ENCODE data around the gene ZNF598. TPM values are rescaled to one million over a fixed set of nuclear protein-coding genes. Genes with fewer than 3 reads are reported as not detected.

The ZNF598 gene
- total and polyA plus RNA-seq, 2 of the 13 experiments (the other 11 are each of a cell fraction or from before 2014, with no cell fraction given) = 13.5 to 14.2 TPM

DNA sequence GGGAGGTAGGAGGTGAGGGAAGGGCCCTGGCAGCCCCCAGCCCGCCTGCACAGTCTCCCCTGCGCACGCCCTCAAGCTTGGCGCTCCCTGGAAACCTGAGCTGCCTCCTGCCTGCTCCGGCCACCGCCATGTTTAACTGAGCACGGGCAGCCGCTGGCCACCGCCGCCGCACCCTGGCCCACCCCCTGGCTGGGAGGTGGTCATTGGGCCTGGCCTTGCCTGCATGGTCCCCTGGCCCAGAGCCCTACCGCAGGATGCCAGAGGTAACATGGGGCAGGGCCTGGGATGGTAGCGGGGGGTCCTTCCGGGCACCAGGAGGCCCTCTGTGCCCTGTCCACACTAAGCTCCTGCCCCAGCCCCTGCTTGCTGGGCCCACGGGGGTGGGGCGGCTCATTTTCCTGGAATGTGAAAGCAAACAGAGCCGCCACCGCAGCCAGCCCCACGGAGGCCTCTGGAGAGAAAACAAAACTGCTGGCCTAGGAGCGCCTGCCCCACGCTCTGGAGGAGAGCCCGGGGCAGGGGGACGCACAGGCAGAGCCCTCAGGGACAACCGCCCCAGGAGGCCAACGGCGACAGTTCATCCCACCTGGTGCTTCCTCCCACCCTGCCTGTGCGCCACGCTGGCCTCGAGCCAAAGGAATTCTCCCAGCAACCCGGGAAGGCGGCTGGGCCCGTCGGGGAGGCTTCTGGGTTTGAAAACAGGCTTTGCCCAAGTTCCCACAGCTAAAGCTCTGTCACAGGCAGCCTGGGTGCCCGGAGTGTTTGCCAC lies 26.0 kb upstream of the ZNF598 start (continued):
- TF ChIP-seq, protein P1, sequence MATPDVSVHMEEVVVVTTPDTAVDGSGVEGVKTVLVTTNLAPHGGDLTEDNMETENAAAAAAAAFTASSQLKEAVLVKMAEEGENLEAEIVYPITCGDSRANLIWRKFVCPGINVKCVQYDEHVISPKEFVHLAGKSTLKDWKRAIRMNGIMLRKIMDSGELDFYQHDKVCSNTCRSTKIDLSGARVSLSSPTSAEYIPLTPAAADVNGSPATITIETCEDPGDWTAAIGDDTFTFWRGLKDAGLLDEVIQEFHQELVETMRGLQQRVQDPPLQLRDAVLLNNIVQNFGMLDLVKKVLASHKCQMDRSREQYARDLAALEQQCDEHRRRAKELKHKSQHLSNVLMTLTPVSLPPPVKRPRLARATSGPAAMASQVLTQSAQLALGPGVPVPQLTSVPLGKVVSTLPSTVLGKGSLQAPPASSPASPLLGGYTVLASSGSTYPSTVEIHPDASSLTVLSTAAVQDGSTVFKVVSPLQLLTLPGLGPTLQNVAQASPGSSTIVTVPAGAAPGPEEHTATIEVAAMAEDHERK (CRISPR knock-in tag; IDR thresholded peaks at IDR 0.05; ENCODE audit: low read depth) = no peak
- TF ChIP-seq, protein P2, sequence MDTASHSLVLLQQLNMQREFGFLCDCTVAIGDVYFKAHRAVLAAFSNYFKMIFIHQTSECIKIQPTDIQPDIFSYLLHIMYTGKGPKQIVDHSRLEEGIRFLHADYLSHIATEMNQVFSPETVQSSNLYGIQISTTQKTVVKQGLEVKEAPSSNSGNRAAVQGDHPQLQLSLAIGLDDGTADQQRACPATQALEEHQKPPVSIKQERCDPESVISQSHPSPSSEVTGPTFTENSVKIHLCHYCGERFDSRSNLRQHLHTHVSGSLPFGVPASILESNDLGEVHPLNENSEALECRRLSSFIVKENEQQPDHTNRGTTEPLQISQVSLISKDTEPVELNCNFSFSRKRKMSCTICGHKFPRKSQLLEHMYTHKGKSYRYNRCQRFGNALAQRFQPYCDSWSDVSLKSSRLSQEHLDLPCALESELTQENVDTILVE (CRISPR knock-in tag; IDR thresholded peaks at IDR 0.05) = peak; percentile 87
- TF ChIP-seq HOXA7 (CRISPR knock-in tag; IDR thresholded peaks at IDR 0.05) = no peak
- no peak for TF ChIP-seq SYNCRIP (IDR thresholded peaks at IDR 0.05; ENCODE audit: insufficient read depth, low read depth, low read length)
- peak; percentile 69; the same call in 1 of the 2 replicates for TF ChIP-seq GFI1 (CRISPR knock-in tag; IDR thresholded peaks at IDR 0.05; ENCODE audit: borderline replicate concordance)
- TF ChIP-seq HHEX (CRISPR knock-in tag; IDR thresholded peaks at IDR 0.05) = no peak
- TF ChIP-seq, protein P3, sequence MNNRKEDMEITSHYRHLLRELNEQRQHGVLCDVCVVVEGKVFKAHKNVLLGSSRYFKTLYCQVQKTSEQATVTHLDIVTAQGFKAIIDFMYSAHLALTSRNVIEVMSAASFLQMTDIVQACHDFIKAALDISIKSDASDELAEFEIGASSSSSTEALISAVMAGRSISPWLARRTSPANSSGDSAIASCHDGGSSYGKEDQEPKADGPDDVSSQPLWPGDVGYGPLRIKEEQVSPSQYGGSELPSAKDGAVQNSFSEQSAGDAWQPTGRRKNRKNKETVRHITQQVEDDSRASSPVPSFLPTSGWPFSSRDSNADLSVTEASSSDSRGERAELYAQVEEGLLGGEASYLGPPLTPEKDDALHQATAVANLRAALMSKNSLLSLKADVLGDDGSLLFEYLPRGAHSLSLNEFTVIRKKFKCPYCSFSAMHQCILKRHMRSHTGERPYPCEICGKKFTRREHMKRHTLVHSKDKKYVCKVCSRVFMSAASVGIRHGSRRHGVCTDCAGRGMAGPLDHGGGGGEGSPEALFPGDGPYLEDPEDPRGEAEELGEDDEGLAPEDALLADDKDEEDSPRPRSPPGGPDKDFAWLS (CRISPR knock-in tag; IDR thresholded peaks at IDR 0.05; ENCODE audit: borderline replicate concordance) = no peak
- TF ChIP-seq THYN1 (CRISPR knock-in tag; IDR thresholded peaks at IDR 0.05; ENCODE audit: borderline replicate concordance, low read depth) = no peak
- TF ChIP-seq WIZ (CRISPR knock-in tag; IDR thresholded peaks at IDR 0.05) = 0 out of 2 replicates have a peak, but pooled peaks have one; percentile 75
- no peak for TF ChIP-seq RORA (CRISPR knock-in tag; IDR thresholded peaks at IDR 0.05)
- TF ChIP-seq, protein P4, sequence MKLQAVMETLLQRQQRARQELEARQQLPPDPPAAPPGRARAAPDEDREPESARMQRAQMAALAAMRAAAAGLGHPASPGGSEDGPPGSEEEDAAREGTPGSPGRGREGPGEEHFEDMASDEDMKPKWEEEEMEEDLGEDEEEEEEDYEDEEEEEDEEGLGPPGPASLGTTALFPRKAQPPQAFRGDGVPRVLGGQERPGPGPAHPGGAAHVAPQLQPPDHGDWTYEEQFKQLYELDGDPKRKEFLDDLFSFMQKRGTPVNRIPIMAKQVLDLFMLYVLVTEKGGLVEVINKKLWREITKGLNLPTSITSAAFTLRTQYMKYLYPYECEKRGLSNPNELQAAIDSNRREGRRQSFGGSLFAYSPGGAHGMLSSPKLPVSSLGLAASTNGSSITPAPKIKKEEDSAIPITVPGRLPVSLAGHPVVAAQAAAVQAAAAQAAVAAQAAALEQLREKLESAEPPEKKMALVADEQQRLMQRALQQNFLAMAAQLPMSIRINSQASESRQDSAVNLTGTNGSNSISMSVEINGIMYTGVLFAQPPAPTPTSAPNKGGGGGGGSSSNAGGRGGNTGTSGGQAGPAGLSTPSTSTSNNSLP (IDR thresholded peaks at IDR 0.05; ENCODE audit: low read depth, low read length) = no peak
- peak; percentile 48 for TF ChIP-seq POLR2AphosphoS5 (IDR thresholded peaks at IDR 0.05; ENCODE audit: low read depth, low read length)
- TF ChIP-seq ZBTB20 (CRISPR knock-in tag; IDR thresholded peaks at IDR 0.05; ENCODE audit: borderline replicate concordance, low read depth) = no peak
- TF ChIP-seq ZNF776 (CRISPR knock-in tag; IDR thresholded peaks at IDR 0.05) = peak; percentile 91
- no peak for TF ChIP-seq ZFP36L1 (CRISPR knock-in tag; IDR thresholded peaks at IDR 0.05)
- TF ChIP-seq ZNF335 (CRISPR knock-in tag; IDR thresholded peaks at IDR 0.05) = peak; percentile 55; the same call in 1 of the 2 replicates
- no peak for TF ChIP-seq ZNF616 (CRISPR knock-in tag; IDR thresholded peaks at IDR 0.05; ENCODE audit: low read depth)
- TF ChIP-seq, protein P5, sequence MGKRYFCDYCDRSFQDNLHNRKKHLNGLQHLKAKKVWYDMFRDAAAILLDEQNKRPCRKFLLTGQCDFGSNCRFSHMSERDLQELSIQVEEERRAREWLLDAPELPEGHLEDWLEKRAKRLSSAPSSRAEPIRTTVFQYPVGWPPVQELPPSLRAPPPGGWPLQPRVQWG (CRISPR knock-in tag; IDR thresholded peaks at IDR 0.05; ENCODE audit: borderline replicate concordance, low read depth) = no peak
- no peak for TF ChIP-seq HNRNPH1 (optimal IDR thresholded peaks at IDR 0.05; ENCODE audit: low read depth, low read length)
- TF ChIP-seq HIVEP1 (CRISPR knock-in tag; IDR thresholded peaks at IDR 0.05) = peak; percentile 70
- no peak; the same call in 1 of the 2 replicates for TF ChIP-seq RFXANK (CRISPR knock-in tag; IDR thresholded peaks at IDR 0.05)
- no peak for TF ChIP-seq CBX2 (IDR thresholded peaks at IDR 0.05; ENCODE audit: low read depth, low read length)
- no peak for TF ChIP-seq CBX2 (CRISPR knock-in tag; IDR thresholded peaks at IDR 0.05; ENCODE audit: low read depth)
- TF ChIP-seq ZNF354B (CRISPR knock-in tag; IDR thresholded peaks at IDR 0.05) = no peak
- TF ChIP-seq ZBTB7A (CRISPR knock-in tag; IDR thresholded peaks at IDR 0.05) = peak; percentile 91

All from HepG2 (cell line).